PC-3 (cell line): ENCODE results near the gene RALY.

Experiments used
- EZH2 ChIP-seq: fragments of 300-600 bp; sonication (generic); IDR thresholded peaks from one replicate; pipeline ENCODE4 v1.6.1; 2017; ENCODE audit warnings: antibody characterized with exemption, mild to moderate bottlenecking, low read length; ENCODE audit not compliant: unreplicated experiment
- EZH2phosphoT487 ChIP-seq: fragments of 300-600 bp; sonication (generic); IDR thresholded peaks from 2 replicates; pipeline ENCODE4 v1.6.1; 2018; ENCODE audit warnings: mild to moderate bottlenecking, antibody characterized with exemption, low read length, borderline replicate concordance
- TF ChIP-seq, protein P1 (sequence below): fragments of 300-600 bp; sonication (generic); conservative IDR thresholded peaks from 2 replicates; pipeline ENCODE4 v1.5.1; 2017; ENCODE audit warnings: antibody characterized with exemption, low read depth, mild to moderate bottlenecking, low read length

GRCh38 chr20:34013554-34013953, 19.8 kb downstream of the RALY start:
- TF ChIP-seq, protein P1, sequence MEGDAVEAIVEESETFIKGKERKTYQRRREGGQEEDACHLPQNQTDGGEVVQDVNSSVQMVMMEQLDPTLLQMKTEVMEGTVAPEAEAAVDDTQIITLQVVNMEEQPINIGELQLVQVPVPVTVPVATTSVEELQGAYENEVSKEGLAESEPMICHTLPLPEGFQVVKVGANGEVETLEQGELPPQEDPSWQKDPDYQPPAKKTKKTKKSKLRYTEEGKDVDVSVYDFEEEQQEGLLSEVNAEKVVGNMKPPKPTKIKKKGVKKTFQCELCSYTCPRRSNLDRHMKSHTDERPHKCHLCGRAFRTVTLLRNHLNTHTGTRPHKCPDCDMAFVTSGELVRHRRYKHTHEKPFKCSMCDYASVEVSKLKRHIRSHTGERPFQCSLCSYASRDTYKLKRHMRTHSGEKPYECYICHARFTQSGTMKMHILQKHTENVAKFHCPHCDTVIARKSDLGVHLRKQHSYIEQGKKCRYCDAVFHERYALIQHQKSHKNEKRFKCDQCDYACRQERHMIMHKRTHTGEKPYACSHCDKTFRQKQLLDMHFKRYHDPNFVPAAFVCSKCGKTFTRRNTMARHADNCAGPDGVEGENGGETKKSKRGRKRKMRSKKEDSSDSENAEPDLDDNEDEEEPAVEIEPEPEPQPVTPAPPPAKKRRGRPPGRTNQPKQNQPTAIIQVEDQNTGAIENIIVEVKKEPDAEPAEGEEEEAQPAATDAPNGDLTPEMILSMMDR: no peak
- TF ChIP-seq EZH2: no peak
- TF ChIP-seq EZH2phosphoT487: no peak
